ENCODE results near the gene MAFG.

MAFG gene

DNA sequence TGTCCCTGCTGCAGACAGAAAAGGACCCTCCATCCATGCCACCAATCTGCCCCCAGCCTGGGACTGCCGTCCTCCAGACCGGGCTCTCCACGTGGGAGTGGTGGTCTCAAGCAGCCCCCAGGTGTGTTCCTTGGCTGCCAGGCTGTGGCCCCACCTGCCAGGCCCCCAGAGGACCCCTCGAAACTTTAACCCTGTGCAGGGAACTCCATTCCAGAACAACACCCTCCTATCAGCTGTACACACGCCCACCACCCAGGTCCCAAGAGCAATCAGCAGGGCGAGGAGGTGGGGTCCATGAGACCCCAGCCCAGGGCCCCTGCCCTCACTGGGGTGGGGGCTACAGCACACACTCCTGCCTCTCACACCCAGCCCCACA, 8.2 kb upstream of the MAFG start:
- no peaks in the 10 kb centered on the region for H3K36me3 ChIP-seq (ENCODE audit: control insufficient read depth in 5 of 5, insufficient read depth in 5 of 5, low read length in 5 of 5)
- peaks cover 17 to 45% (median 35%) of the 10 kb centered on the region in 5 donors for H3K27me3 ChIP-seq (ENCODE audit: control insufficient read depth in 5 of 5, insufficient read depth in 4 of 5, low read length in 5 of 5)
- H3K9me3 ChIP-seq (ENCODE audit: control insufficient read depth in 5 of 5, low read length in 5 of 5), result no peaks in the 10 kb centered on the region
- H3K9ac ChIP-seq (ENCODE audit: low read length in 5 of 5), result no peak overlapping the region
- peaks cover 0 to 28% (median 24%) of the 10 kb centered on the region in 5 donors for H3K4me1 ChIP-seq (ENCODE audit: control insufficient read depth in 5 of 5, insufficient read depth in 5 of 5, low read length in 5 of 5)
- H3K27ac ChIP-seq (ENCODE audit: low read depth, low read length), result no peak overlapping the region
- no peak overlapping the region for H3K4me3 ChIP-seq (ENCODE audit: low read depth in 1 of 5, low read length in 5 of 5)

DNA sequence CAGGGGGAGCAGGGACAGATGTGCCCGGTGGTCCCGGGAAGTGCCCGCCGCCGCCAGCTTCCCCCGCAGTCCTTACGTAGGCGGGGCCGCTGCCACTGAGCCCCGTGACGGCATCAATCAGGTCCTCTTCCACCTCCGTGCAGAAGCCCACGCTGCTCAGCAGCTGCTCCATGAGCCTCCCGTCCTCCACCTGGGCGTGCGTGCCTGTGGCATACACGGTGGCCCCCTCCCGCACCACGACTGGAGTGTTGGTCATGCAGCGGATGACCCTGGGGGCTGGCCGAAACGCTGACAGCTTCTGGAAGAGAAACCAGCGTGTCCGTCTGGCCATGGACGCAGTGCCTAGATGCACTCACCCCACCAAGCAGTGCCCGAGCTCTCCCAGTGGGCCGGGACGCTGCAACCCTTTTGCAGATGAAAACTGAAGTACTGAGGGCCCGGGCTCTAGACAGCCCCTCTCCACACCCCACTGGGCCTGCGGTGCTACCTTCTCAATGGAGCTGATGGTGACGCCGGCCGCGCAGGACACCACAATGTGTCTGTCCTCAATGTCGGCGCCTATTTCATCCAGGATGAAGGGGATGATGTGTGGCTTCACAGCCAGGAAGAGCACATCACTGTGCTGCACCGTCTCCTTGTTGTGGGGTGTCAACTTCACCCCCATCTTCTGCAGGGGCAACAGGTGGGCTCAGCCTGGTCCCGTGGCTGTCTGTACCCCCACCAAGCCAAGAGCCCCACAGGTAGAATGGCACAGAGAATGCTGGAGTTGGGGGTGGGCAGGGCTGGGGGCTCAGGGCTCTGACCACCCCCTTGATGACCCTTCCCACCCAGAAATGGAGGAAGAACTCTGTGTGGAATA, 7.5 kb upstream of the MAFG start:
- Histone ChIP-seq H3K27me3 (ENCODE audit: control insufficient read depth in 5 of 5, insufficient read depth in 4 of 5, low read length in 5 of 5) (peaks cover 17 to 41% (median 38%) of the 10 kb centered on the region in 5 donors), H3K4me3 (ENCODE audit: low read depth in 1 of 5, low read length in 5 of 5) (no peak overlapping the region), H3K27ac (ENCODE audit: low read depth, low read length) (no peak overlapping the region), H3K9ac (ENCODE audit: low read length in 5 of 5) (no peak overlapping the region), H3K4me1 (ENCODE audit: control insufficient read depth in 5 of 5, insufficient read depth in 5 of 5, low read length in 5 of 5) (peaks cover 0 to 24% (median 20%) of the 10 kb centered on the region in 5 donors), H3K36me3 (ENCODE audit: control insufficient read depth in 5 of 5, insufficient read depth in 5 of 5, low read length in 5 of 5) (no peaks in the 10 kb centered on the region), H3K9me3 (ENCODE audit: control insufficient read depth in 5 of 5, low read length in 5 of 5) (no peaks in the 10 kb centered on the region)

DNA sequence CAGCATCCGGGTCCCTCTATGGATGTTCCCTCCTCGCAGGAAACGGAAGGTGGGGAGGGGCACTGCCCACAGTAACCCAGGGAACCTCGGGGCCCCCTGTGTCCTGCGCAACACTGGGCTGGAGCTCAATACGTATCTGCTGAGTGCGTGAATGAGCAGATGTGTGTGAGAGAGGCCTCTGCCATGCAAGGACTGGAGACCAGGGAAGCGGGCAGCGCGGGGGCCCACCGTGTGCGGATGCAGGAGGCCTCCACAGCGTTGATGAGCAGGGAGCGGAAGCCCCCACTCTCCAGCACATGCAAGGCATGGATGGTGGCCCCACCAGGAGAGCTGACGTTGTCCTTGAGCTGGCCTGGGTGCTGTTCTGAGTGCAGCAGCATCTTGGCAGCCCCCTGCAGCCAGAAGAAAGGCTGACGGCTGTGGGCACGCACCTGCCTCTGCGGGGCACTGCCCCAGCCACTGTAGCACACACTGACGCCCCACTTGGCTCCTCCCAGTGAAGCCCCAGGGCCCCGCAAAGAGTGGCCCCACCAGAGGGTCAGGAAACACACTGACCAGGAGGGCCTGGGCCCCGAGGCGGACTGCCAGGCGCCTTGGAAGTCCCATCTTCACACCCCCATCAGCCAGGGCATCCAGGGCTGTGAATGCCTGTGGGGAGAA, 6.7 kb upstream of the MAFG start:
- Histone ChIP-seq H3K27me3 (ENCODE audit: control insufficient read depth in 5 of 5, insufficient read depth in 4 of 5, low read length in 5 of 5) (peaks cover 17 to 42% (median 35%) of the 10 kb centered on the region in 5 donors), H3K9me3 (ENCODE audit: control insufficient read depth in 5 of 5, low read length in 5 of 5) (no peaks in the 10 kb centered on the region), H3K27ac (ENCODE audit: low read depth, low read length) (no peak overlapping the region), H3K36me3 (ENCODE audit: control insufficient read depth in 5 of 5, insufficient read depth in 5 of 5, low read length in 5 of 5) (no peaks in the 10 kb centered on the region), H3K4me1 (ENCODE audit: control insufficient read depth in 5 of 5, insufficient read depth in 5 of 5, low read length in 5 of 5) (peaks cover 0 to 17% (median 14%) of the 10 kb centered on the region in 5 donors), H3K4me3 (ENCODE audit: low read depth in 1 of 5, low read length in 5 of 5) (no peak overlapping the region), H3K9ac (ENCODE audit: low read length in 5 of 5) (no peak overlapping the region)

DNA sequence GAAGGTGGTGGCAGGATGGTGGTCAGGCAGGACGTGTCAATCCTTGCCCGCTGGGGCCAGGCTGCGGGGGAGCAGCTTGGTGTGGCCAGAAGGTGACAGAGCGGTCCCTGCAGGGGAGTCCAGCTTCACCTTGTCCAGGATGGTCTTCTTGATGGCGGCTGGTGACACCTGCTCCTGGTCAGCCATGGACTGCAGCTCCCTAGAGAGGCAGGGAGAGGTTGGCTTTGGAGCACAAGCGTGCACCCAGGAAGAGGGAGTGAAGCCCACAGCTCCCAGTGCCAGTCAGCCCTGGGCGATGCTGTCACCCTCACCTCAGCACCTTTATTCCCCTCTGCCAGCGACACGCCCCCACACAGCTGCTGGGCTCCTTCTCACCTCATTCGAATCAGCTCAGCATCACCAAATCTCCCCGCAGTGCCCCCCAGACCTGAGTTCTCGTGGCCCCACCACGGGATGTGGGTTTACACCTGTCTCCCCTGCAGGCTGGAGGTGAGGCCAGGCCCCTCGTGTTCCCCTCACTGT, 5.7 kb upstream of the MAFG start:
- no peaks in the 10 kb centered on the region for H3K36me3 ChIP-seq (ENCODE audit: control insufficient read depth in 5 of 5, insufficient read depth in 5 of 5, low read length in 5 of 5)
- no peaks in the 10 kb centered on the region for H3K9me3 ChIP-seq (ENCODE audit: control insufficient read depth in 5 of 5, low read length in 5 of 5)
- H3K9ac ChIP-seq (ENCODE audit: low read length in 5 of 5), result no peak overlapping the region
- peaks cover 0 to 24% (median 15%) of the 10 kb centered on the region in 5 donors for H3K4me1 ChIP-seq (ENCODE audit: control insufficient read depth in 5 of 5, insufficient read depth in 5 of 5, low read length in 5 of 5)
- peaks cover 24 to 44% (median 43%) of the 10 kb centered on the region in 5 donors for H3K27me3 ChIP-seq (ENCODE audit: control insufficient read depth in 5 of 5, insufficient read depth in 4 of 5, low read length in 5 of 5)
- H3K4me3 ChIP-seq (ENCODE audit: low read depth in 1 of 5, low read length in 5 of 5), result no peak overlapping the region
- no peak overlapping the region for H3K27ac ChIP-seq (ENCODE audit: low read depth, low read length)

DNA sequence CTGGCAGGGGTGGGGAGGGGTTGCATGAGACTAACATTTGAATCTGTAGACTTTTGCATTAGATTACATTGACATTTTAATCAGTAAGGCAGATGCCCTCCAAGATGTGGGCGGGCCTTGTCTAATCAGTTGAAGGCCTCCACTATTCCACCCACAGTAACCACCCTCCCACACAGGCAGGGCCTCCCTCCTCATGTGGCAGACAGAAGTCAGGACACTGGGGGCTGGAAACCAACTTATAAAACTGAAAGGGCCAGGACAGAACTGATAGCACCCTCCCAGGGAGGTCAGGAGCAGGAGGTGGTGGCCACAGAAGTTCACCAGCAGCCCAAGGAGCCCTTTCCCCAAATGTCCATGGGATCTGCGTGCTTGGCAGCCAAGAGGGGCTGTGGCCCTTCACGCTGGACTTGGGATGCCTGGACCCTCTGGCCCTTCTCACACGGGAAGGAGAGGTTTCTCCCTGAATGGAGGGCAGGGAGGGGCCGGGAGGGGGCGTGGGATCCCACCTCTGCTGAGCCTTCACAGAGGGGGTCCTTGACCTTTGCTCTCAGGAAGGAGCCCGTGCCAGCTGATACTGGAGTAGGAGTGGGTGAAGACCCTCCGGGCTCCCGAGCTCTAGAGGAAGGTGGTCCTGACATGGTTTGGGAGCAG, 4.9 kb upstream of the MAFG start:
- Histone ChIP-seq H3K9ac (ENCODE audit: low read length in 5 of 5) (no peak overlapping the region), H3K9me3 (ENCODE audit: control insufficient read depth in 5 of 5, low read length in 5 of 5) (no peaks in the 10 kb centered on the region), H3K36me3 (ENCODE audit: control insufficient read depth in 5 of 5, insufficient read depth in 5 of 5, low read length in 5 of 5) (no peaks in the 10 kb centered on the region), H3K27me3 (ENCODE audit: control insufficient read depth in 5 of 5, insufficient read depth in 4 of 5, low read length in 5 of 5) (peaks cover 27 to 44% (median 42%) of the 10 kb centered on the region in 5 donors), H3K27ac (ENCODE audit: low read depth, low read length) (no peak overlapping the region), H3K4me3 (ENCODE audit: low read depth in 1 of 5, low read length in 5 of 5) (no peak overlapping the region), H3K4me1 (ENCODE audit: control insufficient read depth in 5 of 5, insufficient read depth in 5 of 5, low read length in 5 of 5) (peaks cover 0 to 23% (median 18%) of the 10 kb centered on the region in 5 donors)

DNA sequence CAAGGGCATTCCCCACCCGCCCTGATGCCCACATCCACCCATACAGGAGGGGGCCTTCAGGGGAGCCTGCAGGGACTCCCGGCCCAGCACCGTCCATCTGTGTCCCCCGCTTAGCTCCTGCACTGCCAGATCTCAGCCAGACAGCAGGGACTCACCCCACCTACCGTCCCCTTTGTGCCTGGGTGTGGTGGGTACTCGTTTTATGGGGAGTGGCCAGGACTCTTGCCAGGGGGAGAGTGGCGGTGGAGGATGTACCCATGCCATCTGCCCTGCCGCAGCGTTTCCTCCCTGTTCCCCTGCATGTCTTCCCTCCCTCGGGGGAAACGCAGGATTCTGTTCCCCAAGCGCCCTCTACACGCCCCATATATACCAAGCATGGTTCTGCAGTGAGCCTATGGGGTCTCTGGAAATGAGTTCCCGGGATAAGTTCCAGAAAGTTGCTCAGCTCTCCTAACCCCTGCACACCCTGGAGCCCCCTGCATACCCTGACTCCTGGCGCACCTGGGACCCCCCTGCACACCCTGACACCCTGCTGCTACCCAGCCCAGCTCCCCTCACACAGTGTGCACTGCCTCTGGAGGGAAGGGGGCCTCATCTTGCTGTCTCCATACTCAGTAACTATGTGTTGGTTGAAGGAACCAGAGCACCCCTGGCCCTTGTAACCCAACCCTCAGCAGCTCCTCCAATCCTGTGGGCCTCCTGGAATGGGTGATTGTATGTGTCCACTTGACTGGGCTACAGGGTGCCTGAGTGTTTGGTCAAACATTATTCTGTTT, 4.2 kb upstream of the MAFG start:
- H3K4me3 ChIP-seq (ENCODE audit: low read depth in 1 of 5, low read length in 5 of 5), result no peak overlapping the region
- no peak overlapping the region for H3K27ac ChIP-seq (ENCODE audit: low read depth, low read length)
- H3K9ac ChIP-seq (ENCODE audit: low read length in 5 of 5), result no peak overlapping the region
- H3K27me3 ChIP-seq (ENCODE audit: control insufficient read depth in 5 of 5, insufficient read depth in 4 of 5, low read length in 5 of 5), result peaks cover 25 to 43% (median 41%) of the 10 kb centered on the region in 5 donors
- H3K4me1 ChIP-seq (ENCODE audit: control insufficient read depth in 5 of 5, insufficient read depth in 5 of 5, low read length in 5 of 5), result peaks cover 0 to 17% (median 16%) of the 10 kb centered on the region in 5 donors
- no peaks in the 10 kb centered on the region for H3K9me3 ChIP-seq (ENCODE audit: control insufficient read depth in 5 of 5, low read length in 5 of 5)
- H3K36me3 ChIP-seq (ENCODE audit: control insufficient read depth in 5 of 5, insufficient read depth in 5 of 5, low read length in 5 of 5), result no peaks in the 10 kb centered on the region

DNA sequence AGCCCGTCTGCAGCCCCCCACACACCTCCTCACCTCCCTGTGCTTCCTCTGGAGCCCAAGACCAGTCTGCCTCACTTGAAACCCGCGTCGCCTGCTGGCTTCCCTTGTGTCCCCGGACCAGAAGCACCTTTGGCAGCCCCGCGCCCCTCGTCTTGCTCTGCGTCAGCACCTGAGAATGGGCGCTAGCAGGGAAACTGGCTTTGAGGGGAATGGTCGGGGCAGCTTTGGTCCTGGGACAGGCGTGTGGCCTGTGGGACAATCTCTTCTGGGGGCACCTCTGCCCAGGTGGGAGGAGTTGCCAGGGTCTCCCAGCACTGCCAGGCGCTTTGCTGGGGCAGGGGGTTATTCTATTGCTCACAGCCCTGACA, 3.6 kb upstream of the MAFG start:
- Histone ChIP-seq H3K27ac (ENCODE audit: low read depth, low read length) (no peak overlapping the region), H3K9me3 (ENCODE audit: control insufficient read depth in 5 of 5, low read length in 5 of 5) (no peaks in the 10 kb centered on the region), H3K27me3 (ENCODE audit: control insufficient read depth in 5 of 5, insufficient read depth in 4 of 5, low read length in 5 of 5) (peaks cover 21 to 38% (median 37%) of the 10 kb centered on the region in 5 donors), H3K4me1 (ENCODE audit: control insufficient read depth in 5 of 5, insufficient read depth in 5 of 5, low read length in 5 of 5) (peaks cover 3 to 18% (median 17%) of the 10 kb centered on the region in 5 donors), H3K36me3 (ENCODE audit: control insufficient read depth in 5 of 5, insufficient read depth in 5 of 5, low read length in 5 of 5) (no peaks in the 10 kb centered on the region), H3K9ac (ENCODE audit: low read length in 5 of 5) (no peak overlapping the region), H3K4me3 (ENCODE audit: low read depth in 1 of 5, low read length in 5 of 5) (no peak overlapping the region)

DNA sequence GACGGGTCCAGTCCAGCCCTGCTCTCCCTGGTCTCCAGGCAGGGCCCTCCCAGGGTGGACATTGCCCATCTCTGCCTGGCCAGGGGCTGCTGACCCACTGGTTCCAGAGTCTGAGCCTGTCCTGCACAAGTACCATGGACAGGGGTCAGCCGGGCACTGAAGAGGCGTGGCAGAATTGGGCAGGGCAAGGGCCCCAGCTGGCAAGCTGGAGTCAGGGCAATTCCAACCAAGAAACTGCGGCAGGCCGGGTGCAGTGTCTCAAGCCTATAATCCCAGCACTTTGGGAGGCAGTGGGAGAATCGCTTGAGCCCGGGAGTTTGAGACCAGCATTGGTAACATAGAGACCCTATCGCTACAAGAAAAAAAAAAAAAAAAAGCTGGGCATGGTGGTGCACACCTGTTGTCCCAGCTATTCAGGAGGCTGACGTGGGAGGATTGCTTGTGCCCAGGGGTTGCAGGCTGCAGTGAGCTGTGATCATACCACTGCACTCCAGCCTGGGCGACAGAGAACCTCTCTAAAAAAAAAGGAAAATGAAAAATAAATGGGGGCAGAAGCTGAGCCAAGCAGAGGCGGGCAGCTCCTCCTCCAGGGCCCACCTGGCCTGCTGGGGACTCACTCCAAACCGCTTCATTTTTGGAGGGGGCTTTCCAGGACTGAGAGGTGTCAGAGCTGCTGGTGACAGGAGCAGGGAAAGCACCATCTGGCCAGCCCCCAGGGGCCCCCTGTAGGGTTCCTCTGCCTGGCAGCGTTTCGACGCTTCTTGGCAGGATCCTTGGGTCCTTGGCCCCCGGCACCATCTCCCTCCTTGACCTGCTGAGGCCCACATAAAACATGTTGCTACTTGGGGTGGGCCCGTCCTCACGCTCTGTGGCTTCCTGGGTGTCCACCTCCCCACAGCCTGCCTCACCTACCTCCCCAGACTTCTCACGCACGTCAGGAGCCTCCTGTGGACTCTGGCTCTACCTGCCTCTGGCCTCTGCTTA, 2.9 kb upstream of the MAFG start:
- no peaks in the 10 kb centered on the region for H3K9me3 ChIP-seq (ENCODE audit: control insufficient read depth in 5 of 5, low read length in 5 of 5)
- H3K4me1 ChIP-seq (ENCODE audit: control insufficient read depth in 5 of 5, insufficient read depth in 5 of 5, low read length in 5 of 5), result peaks cover 5 to 25% (median 23%) of the 10 kb centered on the region in 5 donors
- H3K9ac ChIP-seq (ENCODE audit: low read length in 5 of 5), result no peak overlapping the region
- H3K27ac ChIP-seq (ENCODE audit: low read depth, low read length), result no peak overlapping the region
- H3K4me3 ChIP-seq (ENCODE audit: low read depth in 1 of 5, low read length in 5 of 5), result no peak overlapping the region
- peaks cover 21 to 38% (median 32%) of the 10 kb centered on the region in 5 donors for H3K27me3 ChIP-seq (ENCODE audit: control insufficient read depth in 5 of 5, insufficient read depth in 4 of 5, low read length in 5 of 5)
- H3K36me3 ChIP-seq (ENCODE audit: control insufficient read depth in 5 of 5, insufficient read depth in 5 of 5, low read length in 5 of 5), result no peaks in the 10 kb centered on the region

Measured in subcutaneous abdominal adipose tissue (tissue), 5 donors.